Neural progenitor cell (in vitro differentiated cells): Measurements from ENCODE around the gene CCDC181. TPM values are rescaled to one million over a fixed set of nuclear protein-coding genes. Genes with fewer than 3 reads are reported as not detected.

ENCODE experiments used
- DNase-seq: peaks from one replicate; pipeline ENCODE4 v3.0.0-alpha.2; 2016; ENCODE audit warnings: low spot score
- H2AFZ ChIP-seq: fragments of 200-600 bp; sonication (generic); replicated peaks from 2 replicates; pipeline ENCODE4 v1.6.1; 2016; ENCODE audit warnings: antibody characterized with exemption
- H3F3A ChIP-seq: fragments of 200-600 bp; sonication (generic); 2 replicates; pipeline ENCODE4 v1.6.1; 2016; ENCODE audit warnings: antibody characterized with exemption, low read depth
- H3K27ac ChIP-seq: fragments of 200-600 bp; sonication (generic); 2 replicates; pipeline ENCODE4 v1.5.1; 2016; ENCODE audit warnings: mild to moderate bottlenecking
- H3K27me3 ChIP-seq: fragments of 200-600 bp; sonication (generic); 2 replicates; pipeline ENCODE4 v1.6.1; 2016; ENCODE audit warnings: mild to moderate bottlenecking, moderate library complexity
- H3K36me3 ChIP-seq: fragments of 200-600 bp; sonication (generic); 2 replicates; pipeline ENCODE4 v1.5.1; 2016
- H3K4me1 ChIP-seq: fragments of 200-600 bp; sonication (generic); 2 replicates; pipeline ENCODE4 v1.6.1; 2016; ENCODE audit warnings: mixed run types
- H3K4me2 ChIP-seq: fragments of 200-600 bp; sonication (generic); 2 replicates; pipeline ENCODE4 v1.6.1; 2016
- H3K4me3 ChIP-seq: fragments of 200-600 bp; sonication (generic); 2 replicates; pipeline ENCODE4 v1.5.1; 2016
- H3K79me2 ChIP-seq: fragments of 200-600 bp; sonication (generic); 2 replicates; pipeline ENCODE4 v1.6.1; 2016; ENCODE audit warnings: low read depth
- H3K9ac ChIP-seq: fragments of 200-600 bp; sonication (generic); 2 replicates; pipeline ENCODE4 v1.6.1; 2016
- H3K9me3 ChIP-seq: fragments of 200-600 bp; sonication (generic); 2 replicates; pipeline ENCODE4 v1.5.1; 2016; ENCODE audit warnings: low read depth
- H4K20me1 ChIP-seq: fragments of 200-600 bp; sonication (generic); 2 replicates; pipeline ENCODE4 v1.6.1; 2016; ENCODE audit warnings: low read depth
- H3K27ac Mint-ChIP-seq: 3 replicates; pipeline ENCODE4 v1.8.0; 2021; ENCODE audit warnings: mixed read lengths
- H3K27me3 Mint-ChIP-seq: 2 replicates; pipeline ENCODE4 v1.8.0; 2022; ENCODE audit warnings: low read depth, mild to moderate bottlenecking, inconsistent platforms, moderate library complexity, mixed read lengths; ENCODE audit not compliant: insufficient read depth
- H3K36me3 Mint-ChIP-seq: 3 replicates; pipeline ENCODE4 v1.8.0; 2021; ENCODE audit warnings: mixed read lengths
- H3K4me1 Mint-ChIP-seq: 3 replicates; pipeline ENCODE4 v1.8.0; 2021; ENCODE audit warnings: mixed read lengths
- H3K4me3 Mint-ChIP-seq: 3 replicates; pipeline ENCODE4 v1.8.0; 2021; ENCODE audit warnings: mild to moderate bottlenecking, moderate library complexity, mixed read lengths
- H3K9me3 Mint-ChIP-seq: 3 replicates; pipeline ENCODE4 v1.8.0; 2020; ENCODE audit warnings: mixed read lengths
- CTCF ChIP-seq: fragments of 200-600 bp; sonication (generic); IDR thresholded peaks from 2 replicates; pipeline ENCODE4 v1.5.1; 2017; ENCODE audit warnings: antibody characterized with exemption, mild to moderate bottlenecking
- EZH2 ChIP-seq: fragments of 200-600 bp; sonication (generic); IDR thresholded peaks from 2 replicates; pipeline ENCODE4 v1.6.1; 2017; ENCODE audit warnings: antibody characterized with exemption, mild to moderate bottlenecking, moderate library complexity
- EZH2phosphoT487 ChIP-seq: fragments of 200-600 bp; sonication (generic); IDR thresholded peaks from 2 replicates; pipeline ENCODE4 v1.6.1; 2017; ENCODE audit warnings: antibody characterized with exemption
- total RNA-seq: library from RNA; depleted of rRNA; stranded (reverse); fragments of >200 nt; gene quantifications from 2 replicates; pipeline ENCODE4 v1.2.3, GENCODE V29; 2015; ENCODE audit warnings: low replicate concordance

The CCDC181 gene
- total RNA-seq, 1 donor from 2014 or later, result 13.2 TPM

- Mint-ChIP-seq H3K4me1 (no peaks in the 10 kb centered on the region), H3K27me3 (no peaks in the 10 kb centered on the region), H3K36me3 (peaks cover 5% of the 10 kb centered on the region), H3K27ac (no peak overlapping the region), H3K9me3 (peaks cover 2% of the 10 kb centered on the region), H3K4me3 (no peak overlapping the region)
- H3K4me3 ChIP-seq, result no peak overlapping the region
- H3F3A ChIP-seq, result peaks cover 4% of the 10 kb centered on the region
- no peak overlapping the region for H3K27ac ChIP-seq
- H3K79me2 ChIP-seq, result peaks cover 4% of the 10 kb centered on the region
- no peak overlapping the region for H3K9ac ChIP-seq
- H3K4me1 ChIP-seq, result no peaks in the 10 kb centered on the region
- H3K27me3 ChIP-seq, result no peaks in the 10 kb centered on the region
- no peak for DNase-seq
- TF ChIP-seq EZH2phosphoT487, result no peak
- no peak for TF ChIP-seq CTCF
- TF ChIP-seq EZH2, result no peak
- no peaks in the 10 kb centered on the region for H3K9me3 ChIP-seq
- H3K36me3 ChIP-seq, result no peaks in the 10 kb centered on the region
- no peak overlapping the region for H2AFZ ChIP-seq
- H4K20me1 ChIP-seq, result no peaks in the 10 kb centered on the region
- H3K4me2 ChIP-seq, result no peak overlapping the region
These were observed 66.9 kb downstream of the CCDC181 start for GRCh38 chr1:169360415-169360814.

GRCh38 chr1:169348383-169349036 lies 78.8 kb downstream of the CCDC181 start:
- Histone ChIP-seq H3K4me2 (no peak overlapping the region), H3K4me1 (no peaks in the 10 kb centered on the region), H3K9me3 (no peaks in the 10 kb centered on the region), H3K36me3 (no peaks in the 10 kb centered on the region), H3K27ac (no peak overlapping the region), H3K9ac (no peak overlapping the region), H3K79me2 (peaks cover 7% of the 10 kb centered on the region), H3K4me3 (no peak overlapping the region), H2AFZ (no peak overlapping the region), H4K20me1 (no peaks in the 10 kb centered on the region), H3K27me3 (no peaks in the 10 kb centered on the region), H3F3A (no peaks in the 10 kb centered on the region)
- no peaks in the 10 kb centered on the region for H3K4me1 Mint-ChIP-seq
- H3K9me3 Mint-ChIP-seq, result peaks cover 16% of the 10 kb centered on the region
- peaks cover 3% of the 10 kb centered on the region for H3K36me3 Mint-ChIP-seq
- TF ChIP-seq CTCF (peak; percentile 90), EZH2phosphoT487 (no peak)
- peak; percentile 66 for DNase-seq
- H3K27me3 Mint-ChIP-seq, result no peaks in the 10 kb centered on the region
- H3K4me3 Mint-ChIP-seq, result no peak overlapping the region
- H3K27ac Mint-ChIP-seq, result no peak overlapping the region

GRCh38 chr1:169347688-169348382 lies 79.4 kb downstream of the CCDC181 start:
- no peak overlapping the region for H3K27ac ChIP-seq

More at GRCh38 chr1:169347688-169348382, 79.4 kb downstream of the CCDC181 start:
- Histone ChIP-seq H3K79me2 (peaks cover 3% of the 10 kb centered on the region), H3K36me3 (no peaks in the 10 kb centered on the region), H3K4me3 (no peak overlapping the region), H3K4me2 (no peak overlapping the region), H3K9ac (no peak overlapping the region), H3K9me3 (no peaks in the 10 kb centered on the region), H3K4me1 (no peaks in the 10 kb centered on the region), H3F3A (no peaks in the 10 kb centered on the region), H3K27me3 (no peaks in the 10 kb centered on the region), H4K20me1 (no peaks in the 10 kb centered on the region), H2AFZ (no peak overlapping the region)
- H3K4me3 Mint-ChIP-seq, result no peak overlapping the region
- no peak for DNase-seq
- H3K36me3 Mint-ChIP-seq, result no peaks in the 10 kb centered on the region
- no peaks in the 10 kb centered on the region for H3K4me1 Mint-ChIP-seq
- no peak overlapping the region for H3K27ac Mint-ChIP-seq
- TF ChIP-seq EZH2 (no peak), EZH2phosphoT487 (no peak), CTCF (no peak)
- no peaks in the 10 kb centered on the region for H3K27me3 Mint-ChIP-seq
- H3K9me3 Mint-ChIP-seq, result peaks cover 10% of the 10 kb centered on the region
